Activated CD8-positive, alpha-beta T cell treated with anti-CD3 and anti-CD28 coated beads for 36 hours (primary cell): Measurements from ENCODE around the gene DOP1B. TPM values are rescaled to one million over a fixed set of nuclear protein-coding genes. Genes with fewer than 3 reads are reported as not detected.

ENCODE experiments used
- ATAC-seq: fragments of 200-7000 bp; cut with Tn5 transposase; one replicate; pipeline ENCODE4 v1.10.0; 2021; ENCODE audit warnings: mild to moderate bottlenecking, moderate library complexity
- CTCF ChIA-PET: fragments of 350-600 bp; sonication (Branson Sonifier 250); formaldehyde crosslinking; loops from one replicate; lab custom pipeline; 2021; ENCODE audit warnings: antibody characterized with exemption; lab: Charles Lee
- POLR2A ChIA-PET: fragments of 350-600 bp; sonication (Branson Sonifier 250); formaldehyde crosslinking; loops from one replicate; lab custom pipeline; 2021; ENCODE audit warnings: antibody characterized with exemption; lab: Charles Lee
- DNase-seq: peaks from one replicate; pipeline ENCODE4 v3.0.0-alpha.2; 2020
- H3K27ac Mint-ChIP-seq: one replicate; pipeline ENCODE4 v1.8.0; 2021; ENCODE audit warnings: mild to moderate bottlenecking, mixed read lengths
- H3K27me3 Mint-ChIP-seq: one replicate; pipeline ENCODE4 v1.8.0; 2021; ENCODE audit warnings: mixed read lengths
- H3K36me3 Mint-ChIP-seq: one replicate; pipeline ENCODE4 v1.8.0; 2021; ENCODE audit warnings: low read depth, mixed read lengths
- H3K4me1 Mint-ChIP-seq: one replicate; pipeline ENCODE4 v1.8.0; 2021; ENCODE audit warnings: low read depth, mixed read lengths
- H3K4me3 Mint-ChIP-seq: one replicate; pipeline ENCODE4 v1.8.0; 2021; ENCODE audit warnings: mild to moderate bottlenecking, moderate library complexity, mixed read lengths
- H3K9me3 Mint-ChIP-seq: one replicate; pipeline ENCODE4 v1.8.0; 2021; ENCODE audit warnings: mixed read lengths
- intact Hi-C: fragments of 100-400 bp; cut with micrococcal nuclease; formaldehyde crosslinking; loops from one replicate; pipeline ENCODE4 v1.10.0; 2022
- total RNA-seq, 2 experiments: library from RNA; stranded (reverse); gene quantifications; one replicate each; pipeline ENCODE4 v1.2.3, GENCODE V29; 2021
- TF ChIP-seq, protein P1 (sequence below): fragments of 200-600 bp; IDR thresholded peaks from one replicate; pipeline ENCODE4 v1.8.0; 2022; ENCODE audit warnings: antibody characterized with exemption, mild to moderate bottlenecking

Gene DOP1B
- total RNA-seq, 2 experiments from 2014 or later = 14.3 to 15.2 TPM

DNA sequence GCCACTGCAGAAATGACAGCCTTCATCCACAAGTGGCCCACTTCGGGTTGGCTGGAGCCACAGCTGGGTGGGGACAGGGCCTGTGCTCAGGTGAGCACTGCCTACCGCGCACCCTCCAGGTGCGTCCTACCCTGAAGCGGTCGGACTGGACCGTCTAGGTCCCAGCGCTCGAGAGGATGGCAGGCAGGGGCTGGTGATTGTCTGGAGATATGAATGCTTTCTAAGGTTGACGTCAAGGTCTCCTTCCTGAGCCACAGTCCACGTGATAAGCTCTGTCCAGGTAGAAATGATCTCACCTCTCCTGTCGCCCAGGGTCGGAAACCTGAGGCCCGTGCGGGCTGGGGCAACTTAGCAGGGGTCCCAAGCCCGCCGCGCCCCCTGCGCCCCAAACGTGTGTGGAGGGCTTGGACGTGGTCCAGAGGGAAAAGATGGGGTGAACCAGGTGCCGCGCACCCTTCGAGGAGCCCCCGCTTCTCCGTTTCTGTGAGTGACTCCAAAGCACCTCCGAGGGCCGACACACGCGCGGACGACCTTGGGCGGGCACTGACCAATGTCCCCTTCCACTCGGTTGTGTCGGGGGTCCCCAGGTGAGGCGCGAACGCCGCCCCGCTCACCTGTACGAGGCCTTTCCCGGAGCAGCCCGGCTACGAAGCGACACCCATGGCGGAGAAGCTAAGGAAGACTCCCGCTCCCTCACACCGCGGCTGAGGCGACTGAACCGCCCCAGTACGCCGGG is 853 bp upstream of the DOP1B start:
- POLR2A ChIA-PET = interaction anchor here (0.6 to 2.0 kb wide), 8 partner anchors 9 to 170 kb away, joined by 3 to 8 read pairs (median 4); partner anchors contain the start of genes CBR3 and MORC3
- TF ChIP-seq, protein P1, sequence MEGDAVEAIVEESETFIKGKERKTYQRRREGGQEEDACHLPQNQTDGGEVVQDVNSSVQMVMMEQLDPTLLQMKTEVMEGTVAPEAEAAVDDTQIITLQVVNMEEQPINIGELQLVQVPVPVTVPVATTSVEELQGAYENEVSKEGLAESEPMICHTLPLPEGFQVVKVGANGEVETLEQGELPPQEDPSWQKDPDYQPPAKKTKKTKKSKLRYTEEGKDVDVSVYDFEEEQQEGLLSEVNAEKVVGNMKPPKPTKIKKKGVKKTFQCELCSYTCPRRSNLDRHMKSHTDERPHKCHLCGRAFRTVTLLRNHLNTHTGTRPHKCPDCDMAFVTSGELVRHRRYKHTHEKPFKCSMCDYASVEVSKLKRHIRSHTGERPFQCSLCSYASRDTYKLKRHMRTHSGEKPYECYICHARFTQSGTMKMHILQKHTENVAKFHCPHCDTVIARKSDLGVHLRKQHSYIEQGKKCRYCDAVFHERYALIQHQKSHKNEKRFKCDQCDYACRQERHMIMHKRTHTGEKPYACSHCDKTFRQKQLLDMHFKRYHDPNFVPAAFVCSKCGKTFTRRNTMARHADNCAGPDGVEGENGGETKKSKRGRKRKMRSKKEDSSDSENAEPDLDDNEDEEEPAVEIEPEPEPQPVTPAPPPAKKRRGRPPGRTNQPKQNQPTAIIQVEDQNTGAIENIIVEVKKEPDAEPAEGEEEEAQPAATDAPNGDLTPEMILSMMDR = no peak
- Mint-ChIP-seq H3K4me1 (peaks cover 25% of the 10 kb centered on the region), H3K27me3 (no peaks in the 10 kb centered on the region), H3K36me3 (peaks cover 3% of the 10 kb centered on the region), H3K27ac (peak overlapping the region; percentile 34), H3K9me3 (no peaks in the 10 kb centered on the region), H3K4me3 (peak overlapping the region; percentile 82)
- intact Hi-C loops = no loop called here
- CTCF ChIA-PET = interaction anchor here (0.9 to 3.0 kb wide), 2 partner anchors 54 to 164 kb away, joined by 3 to 12 read pairs; partner anchors contain the start of gene MORC3
- no peak for DNase-seq
- no peak for ATAC-seq

DNA sequence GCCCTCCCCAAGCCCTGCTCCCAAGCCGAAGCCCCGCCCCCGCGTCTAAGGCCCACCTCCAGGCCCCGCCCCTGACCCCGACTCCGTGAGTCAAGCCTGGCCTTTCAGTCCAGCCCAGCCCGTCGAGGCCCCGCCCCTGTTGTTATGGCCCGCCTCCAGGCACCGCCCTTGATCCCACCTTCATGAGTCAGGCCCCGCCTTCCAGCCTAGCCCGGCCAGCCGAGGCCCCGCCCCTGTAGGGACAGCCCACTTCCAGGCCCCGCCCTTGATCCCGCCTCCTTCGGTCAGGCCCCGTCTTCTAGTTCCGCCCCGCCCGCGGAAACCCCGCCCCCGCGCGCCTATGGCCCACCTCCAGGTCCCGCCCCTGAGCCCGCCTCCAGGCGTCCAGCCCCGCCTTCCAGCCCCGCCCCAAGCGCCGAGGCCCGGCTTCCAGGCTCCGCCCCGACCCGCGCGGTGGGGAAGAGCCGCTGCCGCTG is 247 bp upstream of the DOP1B start:
- Mint-ChIP-seq H3K27me3 (no peaks in the 10 kb centered on the region), H3K4me3 (peak overlapping the region; percentile 82), H3K27ac (peak overlapping the region; percentile 49), H3K36me3 (peaks cover 3% of the 10 kb centered on the region), H3K9me3 (no peaks in the 10 kb centered on the region), H3K4me1 (peaks cover 26% of the 10 kb centered on the region)
- POLR2A ChIA-PET = interaction anchor here (0.9 to 2.0 kb wide), 7 partner anchors 10 to 169 kb away, joined by 3 to 8 read pairs (median 4); partner anchors contain the start of genes CBR3 and MORC3
- TF ChIP-seq, protein P1 = no peak
- ATAC-seq = peak; percentile 95
- intact Hi-C loops = no loop called here
- DNase-seq = peak; percentile 100
- CTCF ChIA-PET = interaction anchor here (0.9 to 3.0 kb wide), 2 partner anchors 53 to 163 kb away, joined by 3 to 12 read pairs; partner anchors contain the start of gene MORC3

DNA sequence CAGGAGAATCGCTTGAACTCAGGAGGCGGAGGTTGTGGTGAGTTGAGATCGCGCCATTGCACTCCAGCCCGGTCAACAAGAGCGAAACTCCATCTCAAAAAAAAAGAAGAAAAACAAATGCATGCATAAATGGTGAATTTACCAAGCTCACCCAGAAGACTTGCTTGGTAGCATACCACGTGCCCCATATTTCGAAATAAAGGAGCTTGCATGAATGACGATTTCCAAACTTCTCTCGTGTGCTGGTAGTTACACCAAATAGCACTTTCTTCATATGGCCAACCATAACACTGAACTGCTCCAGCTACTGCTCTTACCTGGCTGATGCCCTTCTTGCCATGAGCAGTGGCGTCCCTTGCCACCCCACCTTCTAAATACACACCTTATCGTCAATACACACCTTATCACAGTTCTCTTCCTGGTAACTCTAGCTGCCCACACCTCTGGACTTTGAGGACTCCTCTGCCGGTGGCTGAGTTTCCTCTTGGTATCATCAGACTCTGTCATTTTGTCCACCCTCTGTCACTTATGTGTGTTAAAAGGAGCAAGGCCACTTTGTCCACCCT is 2.8 kb downstream of the DOP1B start:
- Mint-ChIP-seq H3K9me3 (no peaks in the 10 kb centered on the region), H3K36me3 (peaks cover 3% of the 10 kb centered on the region), H3K27me3 (no peaks in the 10 kb centered on the region), H3K4me1 (peaks cover 30% of the 10 kb centered on the region), H3K27ac (no peak overlapping the region), H3K4me3 (no peak overlapping the region)
- intact Hi-C loops = no loop called here
- TF ChIP-seq, protein P1 = no peak
- CTCF ChIA-PET = interaction anchor here (1.1 to 1.7 kb wide), 2 partner anchors 18 to 50 kb away, joined by 3 to 6 read pairs; no protein-coding TSS in a partner anchor
- DNase-seq = no peak
- ATAC-seq = no peak
- POLR2A ChIA-PET = interaction anchor here (0.8 kb wide), 1 partner anchor 14 kb away, joined by 3 read pairs; no protein-coding TSS in a partner anchor

DNA sequence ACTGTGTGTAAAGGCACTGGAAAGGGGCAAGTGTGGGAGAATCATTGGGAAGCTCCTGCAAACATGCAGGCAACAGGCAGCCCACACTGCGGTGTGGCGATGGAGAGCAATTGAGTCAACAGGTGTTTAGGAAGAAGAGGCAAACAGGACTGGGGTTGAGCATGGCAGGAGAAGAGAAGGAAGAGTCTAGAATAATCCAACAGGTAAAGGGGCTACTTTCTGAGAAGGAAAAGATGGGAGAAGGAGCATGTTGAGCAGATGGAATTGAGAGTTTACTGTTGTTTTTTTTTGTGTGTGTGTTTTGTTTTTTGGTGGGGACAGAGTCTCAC is 4.2 kb downstream of the DOP1B start:
- Mint-ChIP-seq H3K4me1 (peaks cover 25% of the 10 kb centered on the region), H3K27ac (no peak overlapping the region), H3K4me3 (no peak overlapping the region), H3K27me3 (no peaks in the 10 kb centered on the region), H3K9me3 (no peaks in the 10 kb centered on the region), H3K36me3 (peaks cover 3% of the 10 kb centered on the region)
- DNase-seq = no peak
- no peak for ATAC-seq
- TF ChIP-seq, protein P1 = no peak
- ChIA-PET CTCF (interaction anchor here (1.0 kb wide), 1 partner anchor 20 kb away, joined by 3 read pairs; no protein-coding TSS in a partner anchor), POLR2A (no interaction called here)
- intact Hi-C loops = no loop called here
